HepG2 (cell line): ENCODE data around the gene DAB1. TPM values are rescaled to one million over a fixed set of nuclear protein-coding genes. Genes with fewer than 3 reads are reported as not detected.

Experiments used
- ATAC-seq: fragments of 200-7000 bp; cut with Tn5 transposase; 3 replicates; pipeline ENCODE4 v1.9.1; 2020; ENCODE audit warnings: mild to moderate bottlenecking, moderate library complexity
- BruUV-seq: library from RNA; stranded (reverse); fragments of 400-500 nt; replicated peaks from 2 replicates; lab custom pipeline; 2021; lab: Mats Ljungman, UMichigan
- CTCF ChIA-PET: fragments of 300-600 bp; formaldehyde crosslinking; extraction: SDS; loops from one replicate; lab custom pipeline; 2021; ENCODE audit warnings: low total read pairs, inconsistent platforms, low intra/inter-chr PET ratio; lab: Yijun Ruan, JAX
- POLR2A ChIA-PET: fragments of 350-600 bp; sonication (Branson Sonifier 250); formaldehyde crosslinking; loops from one replicate; lab custom pipeline; 2020; ENCODE audit warnings: antibody characterized with exemption, inconsistent platforms; lab: Yijun Ruan, JAX
- DNase-seq: peaks from one replicate; pipeline ENCODE4 v3.0.0-alpha.2; 2015; ENCODE audit warnings: low spot score
- FAIRE-seq: peaks from 3 replicates; lab custom pipeline; 2011; peaks lifted over from hg19 to GRCh38; lab: Jason Lieb, UNC
- H2AFZ ChIP-seq: one replicate; pipeline ENCODE4 v1.6.1; 2011; ENCODE audit warnings: low read length, inconsistent platforms
- H3K27ac ChIP-seq: fragments of 300-600 bp; 3 replicates; pipeline ENCODE4 v1.8.0; 2011; ENCODE audit warnings: mixed run types, mild to moderate bottlenecking, mixed read lengths, low read length, inconsistent platforms; ENCODE audit not compliant: insufficient read depth; ENCODE audit errors: extremely low read length
- H3K27me3 ChIP-seq, 2 experiments: fragments of 200-600 bp in 1 of 2; 2 replicates in 1 of 2; 3 replicates in 1 of 2; pipeline versions ENCODE4 v1.6.0 to v1.8.0; 2011; ENCODE audit warnings: low read length in 2 of 2, mild to moderate bottlenecking in 2 of 2, moderate library complexity in 2 of 2, inconsistent platforms in 1 of 2; ENCODE audit not compliant: insufficient read depth in 2 of 2, control insufficient read depth in 1 of 2
- H3K36me3 ChIP-seq, 2 experiments: fragments of 200-600 bp in 1 of 2; replicated peaks in 1 of 2; 2 replicates in 1 of 2; 3 replicates in 1 of 2; pipeline versions ENCODE4 v1.5.1 to v1.8.0; 2011; ENCODE audit warnings: low read length in 2 of 2, inconsistent platforms in 1 of 2; ENCODE audit not compliant: insufficient read depth in 2 of 2, control insufficient read depth in 1 of 2
- H3K4me1 ChIP-seq: 2 replicates; pipeline ENCODE4 v1.5.1; 2012; ENCODE audit warnings: low read length, inconsistent platforms; ENCODE audit not compliant: insufficient read depth
- H3K4me2 ChIP-seq: 2 replicates; pipeline ENCODE4 v1.6.0; 2011; ENCODE audit warnings: low read depth, low read length, inconsistent platforms
- H3K4me3 ChIP-seq, 3 experiments: fragments of 200-600 bp in 1 of 3; sonication (generic), shearing (Covaris generic) in 1 of 3; replicated peaks in 1 of 3; 2 replicates each; pipeline ENCODE4 v1.5.1; 2011 to 2016; ENCODE audit warnings: low read length in 3 of 3, inconsistent platforms in 2 of 3, low read depth in 2 of 3, mild to moderate bottlenecking in 2 of 3, control low read depth in 1 of 3, mixed read lengths in 1 of 3; ENCODE audit not compliant: insufficient read depth in 1 of 3
- H3K79me2 ChIP-seq: one replicate; pipeline ENCODE4 v1.6.1; 2011; ENCODE audit warnings: low read length, inconsistent platforms; ENCODE audit not compliant: insufficient read depth
- H3K9ac ChIP-seq: 2 replicates; pipeline ENCODE4 v1.6.0; 2011; ENCODE audit warnings: mild to moderate bottlenecking, low read depth, low read length, inconsistent platforms; ENCODE audit not compliant: insufficient read depth
- H3K9me3 ChIP-seq: 2 replicates; pipeline ENCODE4 v1.5.1; 2012; ENCODE audit warnings: mild to moderate bottlenecking, low read length
- H4K20me1 ChIP-seq: 2 replicates; pipeline ENCODE4 v1.6.0; 2011; ENCODE audit warnings: inconsistent platforms, mild to moderate bottlenecking, low read length, moderate library complexity; ENCODE audit not compliant: insufficient read depth
- ARNT ChIP-seq: fragments of 450-650 bp; IDR thresholded peaks from 2 replicates; pipeline ENCODE4 v1.6.1; 2017
- BRD4 ChIP-seq: sonication (generic); formaldehyde crosslinking; IDR thresholded peaks from 2 replicates; pipeline ENCODE4 v1.4.0; 2020; ENCODE audit warnings: missing genetic modification reagents
- KDM1A ChIP-seq: IDR thresholded peaks from 2 replicates; pipeline ENCODE4 v1.6.1; 2016; ENCODE audit warnings: missing compliant biosample characterization
- MAFF ChIP-seq: IDR thresholded peaks from 2 replicates; pipeline ENCODE4 v1.6.1; 2011; ENCODE audit warnings: low read depth, low read length, improper control_type of control experiment
- TGIF2 ChIP-seq: IDR thresholded peaks from 2 replicates; pipeline ENCODE4 v1.6.1; 2016; ENCODE audit warnings: control low read depth, missing compliant biosample characterization
- TMF1 ChIP-seq: sonication (generic); formaldehyde crosslinking; IDR thresholded peaks from 2 replicates; pipeline ENCODE4 v1.8.1; 2022; ENCODE audit warnings: low read depth, missing genetic modification reagents
- ZMYM3 ChIP-seq: sonication (generic); formaldehyde crosslinking; IDR thresholded peaks from 2 replicates; pipeline ENCODE4 v1.5.1; 2020; ENCODE audit warnings: mild to moderate bottlenecking, missing genetic modification reagents
- ZNF136 ChIP-seq: sonication (generic); formaldehyde crosslinking; IDR thresholded peaks from 2 replicates; pipeline ENCODE4 v1.8.1; 2022; ENCODE audit warnings: low read depth, mild to moderate bottlenecking, moderate library complexity, missing genetic modification reagents
- ZNF333 ChIP-seq: sonication (generic); formaldehyde crosslinking; IDR thresholded peaks from 2 replicates; pipeline ENCODE4 v1.4.0; 2020; ENCODE audit warnings: mild to moderate bottlenecking, missing genetic modification reagents, borderline replicate concordance
- ZNF337 ChIP-seq: sonication (generic); formaldehyde crosslinking; IDR thresholded peaks from 2 replicates; pipeline ENCODE4 v1.5.1; 2020; ENCODE audit warnings: missing genetic modification reagents, low read depth, mild to moderate bottlenecking, borderline replicate concordance
- ZNF703 ChIP-seq: sonication (generic); formaldehyde crosslinking; IDR thresholded peaks from 2 replicates; pipeline ENCODE4 v1.5.1; 2020; ENCODE audit warnings: missing genetic modification reagents, mild to moderate bottlenecking, moderate library complexity, borderline replicate concordance
- WGBS: methylation state at CpG from one replicate; pipeline ENCODE4 v1.1.6; 2017; ENCODE audit warnings: low lambda C conversion rate; 5-methylcytosine and 5-hydroxymethylcytosine counted together
- in situ Hi-C: cut with HindIII; loops from 2 replicates; pipeline ENCODE4 v1.10.0; 2017; ENCODE audit warnings: low pct_unique_long_range_greater_than_20kb; ENCODE audit not compliant: extremely low pct_ligation_motif_present
- intact Hi-C: fragments of 100-400 bp; cut with micrococcal nuclease; formaldehyde crosslinking; loops from one replicate; pipeline ENCODE4 v1.10.0; 2022; ENCODE audit not compliant: unreplicated experiment
- polyA plus RNA-seq, 8 experiments: library from polyadenylated mRNA; depleted of rRNA in 3 of 8; stranded (reverse) in 7 of 8; unstranded in 1 of 8; fragments of >200 nt; fragmentation: Illumina TruSeq in 4 of 8; extraction: Trizol in 4 of 8; gene quantifications; 2 replicates each; pipeline versions ENCODE4 v1.2.1 to v1.2.3, GENCODE V29; 2011 to 2016; ENCODE audit warnings: low read depth in 4 of 8, missing spikeins in 1 of 8, mixed read lengths in 1 of 8; ENCODE audit not compliant: insufficient read depth in 1 of 8
- total RNA-seq, 5 experiments: library from RNA; depleted of rRNA; stranded (reverse); fragments of >200 nt; fragmentation: Illumina TruSeq; extraction: Trizol; gene quantifications; 2 replicates each; pipeline ENCODE4 v1.2.3, GENCODE V29; 2016; ENCODE audit warnings: low read depth in 1 of 5
- TF ChIP-seq, protein P1 (sequence below): IDR thresholded peaks from 2 replicates; pipeline ENCODE4 v1.6.1; 2016
- TF ChIP-seq, protein P2 (sequence below): sonication (generic); formaldehyde crosslinking; IDR thresholded peaks from 2 replicates; pipeline ENCODE4 v1.5.0; 2020; ENCODE audit warnings: missing genetic modification reagents

The DAB1 gene
- total and polyA plus RNA-seq, 2 of the 13 experiments (the other 11 are each of a cell fraction or from before 2014, with no cell fraction given) = 0.04 to 0.13 TPM

DNA sequence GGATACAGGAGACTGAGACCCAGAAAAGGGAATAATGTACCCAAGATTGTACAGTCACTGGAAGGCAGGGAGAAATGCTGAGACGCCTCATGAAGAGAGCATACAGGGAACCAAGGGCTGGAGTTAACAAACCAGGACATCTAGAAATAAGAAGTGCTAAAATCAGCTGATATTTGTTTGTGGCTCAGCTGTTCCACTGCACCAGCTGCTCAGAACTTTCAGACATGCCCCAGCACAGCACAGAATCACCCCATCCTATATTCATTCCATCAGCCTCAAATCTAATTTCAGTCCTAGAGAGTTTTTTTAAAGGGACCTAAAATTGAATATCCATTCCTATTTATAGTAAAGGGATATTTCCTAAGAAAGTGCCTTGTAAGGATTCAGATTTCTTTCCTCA lies 60.2 kb downstream of the DAB1 start:
- in situ Hi-C loops = no loop called here
- no peaks in the 10 kb centered on the region for H3K27me3 ChIP-seq
- no peaks in the 10 kb centered on the region for H3K79me2 ChIP-seq
- no peak overlapping the region for H2AFZ ChIP-seq
- 0% methylated on average over 1 of the region's 1 CpG for WGBS
- no peak overlapping the region for H3K27ac ChIP-seq
- ATAC-seq (no peak), DNase-seq (no peak), FAIRE-seq (no peak)
- CTCF ChIA-PET = no interaction called here
- no peak overlapping the region for H3K9ac ChIP-seq
- no peak overlapping the region for H3K4me3 ChIP-seq
- no peaks in the 10 kb centered on the region for H3K9me3 ChIP-seq
- POLR2A ChIA-PET = no interaction called here
- H3K4me2 ChIP-seq = no peak overlapping the region
- TF ChIP-seq BRD4 (no peak), TMF1 (CRISPR knock-in tag) (no peak), ZNF703 (CRISPR knock-in tag) (no peak)
- TF ChIP-seq, protein P1, sequence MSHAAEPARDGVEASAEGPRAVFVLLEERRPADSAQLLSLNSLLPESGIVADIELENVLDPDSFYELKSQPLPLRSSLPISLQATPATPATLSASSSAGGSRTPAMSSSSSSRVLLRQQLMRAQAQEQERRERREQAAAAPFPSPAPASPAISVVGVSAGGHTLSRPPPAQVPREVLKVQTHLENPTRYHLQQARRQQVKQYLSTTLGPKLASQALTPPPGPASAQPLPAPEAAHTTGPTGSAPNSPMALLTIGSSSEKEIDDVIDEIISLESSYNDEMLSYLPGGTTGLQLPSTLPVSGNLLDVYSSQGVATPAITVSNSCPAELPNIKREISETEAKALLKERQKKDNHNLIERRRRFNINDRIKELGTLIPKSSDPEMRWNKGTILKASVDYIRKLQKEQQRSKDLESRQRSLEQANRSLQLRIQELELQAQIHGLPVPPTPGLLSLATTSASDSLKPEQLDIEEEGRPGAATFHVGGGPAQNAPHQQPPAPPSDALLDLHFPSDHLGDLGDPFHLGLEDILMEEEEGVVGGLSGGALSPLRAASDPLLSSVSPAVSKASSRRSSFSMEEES (CRISPR knock-in tag) = no peak
- TF ChIP-seq, protein P2, sequence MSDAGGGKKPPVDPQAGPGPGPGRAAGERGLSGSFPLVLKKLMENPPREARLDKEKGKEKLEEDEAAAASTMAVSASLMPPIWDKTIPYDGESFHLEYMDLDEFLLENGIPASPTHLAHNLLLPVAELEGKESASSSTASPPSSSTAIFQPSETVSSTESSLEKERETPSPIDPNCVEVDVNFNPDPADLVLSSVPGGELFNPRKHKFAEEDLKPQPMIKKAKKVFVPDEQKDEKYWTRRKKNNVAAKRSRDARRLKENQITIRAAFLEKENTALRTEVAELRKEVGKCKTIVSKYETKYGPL (CRISPR knock-in tag) = no peak
- no TSS peak for BruUV-seq
- H3K36me3 ChIP-seq = no peaks in the 10 kb centered on the region
- peaks cover 7% of the 10 kb centered on the region for H3K4me1 ChIP-seq
- intact Hi-C loops = no loop called here
- H4K20me1 ChIP-seq = no peaks in the 10 kb centered on the region

DNA sequence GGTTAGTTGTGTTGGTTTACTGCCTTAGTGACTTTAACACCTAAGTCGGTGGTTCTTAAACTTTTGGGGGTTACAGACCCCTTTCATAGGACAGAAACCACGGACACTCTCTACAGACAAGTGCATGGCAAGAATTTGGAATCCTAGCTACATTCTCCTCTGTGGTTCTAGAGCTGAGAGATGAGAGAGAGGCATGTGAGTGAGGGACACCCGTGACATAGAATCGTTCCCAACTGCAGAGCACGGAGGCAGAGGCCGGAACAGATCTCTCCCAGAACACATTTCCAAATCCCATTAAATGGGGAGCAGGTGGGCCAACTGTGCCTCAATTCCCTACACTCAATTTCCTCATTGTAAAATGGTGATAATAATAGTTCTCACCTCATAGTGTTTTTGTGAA lies 60.7 kb downstream of the DAB1 start:
- FAIRE-seq = no peak
- Histone ChIP-seq H3K27me3 (no peaks in the 10 kb centered on the region), H3K9me3 (no peaks in the 10 kb centered on the region), H3K4me1 (peaks cover 7% of the 10 kb centered on the region), H3K9ac (no peak overlapping the region)
- in situ Hi-C loops = no loop called here
- TF ChIP-seq ZNF337 (CRISPR knock-in tag) (no peak), ZMYM3 (CRISPR knock-in tag) (no peak), ZNF136 (CRISPR knock-in tag) (no peak), ARNT (no peak), MAFF (no peak), ZNF333 (no peak), KDM1A (CRISPR knock-in tag) (no peak), TGIF2 (CRISPR knock-in tag) (no peak)
- TF ChIP-seq, all 625 proteins: peak for 0
- no TSS peak for BruUV-seq
- ATAC-seq (no peak), DNase-seq (no peak)
- H4K20me1 ChIP-seq = no peaks in the 10 kb centered on the region
- intact Hi-C loops = no loop called here
- H2AFZ ChIP-seq = no peak overlapping the region
- no peak overlapping the region for H3K4me2 ChIP-seq
- WGBS = 41% methylated on average over 6 of the region's 6 CpGs
- CTCF ChIA-PET = no interaction called here
- POLR2A ChIA-PET = no interaction called here
- H3K36me3 ChIP-seq = no peaks in the 10 kb centered on the region
- H3K27ac ChIP-seq = no peak overlapping the region
- no peak overlapping the region for H3K4me3 ChIP-seq
- H3K79me2 ChIP-seq = no peaks in the 10 kb centered on the region
